ENCODE results near the gene RILPL2.
"Not testable (repeated sequence)": the region's sequence is repeated elsewhere in the genome, so short reads cannot be mapped to it uniquely, and the experiment has no call there.

Gene RILPL2

DNA sequence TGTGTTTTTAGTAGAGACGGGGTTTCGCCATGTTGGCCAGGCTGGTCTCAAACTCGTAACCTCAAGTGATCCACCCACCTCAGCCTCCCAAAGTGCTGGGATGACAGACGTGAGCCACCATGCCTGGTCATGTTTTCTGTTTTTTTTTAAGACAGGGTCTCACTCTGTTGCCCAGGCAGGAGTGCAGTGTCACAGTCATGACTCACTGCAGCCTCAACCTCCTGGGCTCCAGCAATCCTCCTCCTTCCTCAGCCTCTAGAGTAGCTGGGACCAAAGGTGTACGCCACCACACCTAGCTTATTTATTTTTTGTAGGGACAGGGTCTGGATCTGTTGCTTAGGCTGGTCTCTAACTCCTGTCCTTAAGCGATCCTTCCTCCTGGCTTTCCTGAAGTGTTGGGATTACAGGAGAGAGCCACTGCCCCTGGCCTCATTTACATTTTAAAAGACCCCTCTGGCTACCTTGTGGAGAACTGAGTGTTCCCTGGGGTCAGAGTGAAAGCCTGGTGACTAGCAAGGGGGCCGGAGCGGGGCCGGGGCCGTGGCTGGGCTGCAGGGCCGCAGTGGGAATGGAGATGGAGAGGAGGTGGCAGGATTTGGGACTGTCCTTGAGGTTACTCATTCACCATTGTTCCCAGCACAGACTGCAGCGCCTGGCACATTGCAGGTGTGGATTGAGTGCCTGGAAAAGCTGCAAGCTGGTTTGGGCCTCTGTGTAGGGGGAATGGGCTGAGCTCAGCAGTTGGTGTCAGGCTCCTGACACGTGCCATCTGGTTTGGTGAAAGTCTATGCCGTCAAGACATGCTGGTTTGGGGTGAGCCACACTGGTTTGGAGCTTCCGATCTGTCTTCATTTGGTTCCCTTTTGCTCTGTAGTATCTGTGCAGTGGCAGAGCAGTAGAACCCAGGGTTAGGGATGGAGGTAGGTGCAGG is 34.5 kb downstream of the RILPL2 start:
- DNase-seq = no peak

DNA sequence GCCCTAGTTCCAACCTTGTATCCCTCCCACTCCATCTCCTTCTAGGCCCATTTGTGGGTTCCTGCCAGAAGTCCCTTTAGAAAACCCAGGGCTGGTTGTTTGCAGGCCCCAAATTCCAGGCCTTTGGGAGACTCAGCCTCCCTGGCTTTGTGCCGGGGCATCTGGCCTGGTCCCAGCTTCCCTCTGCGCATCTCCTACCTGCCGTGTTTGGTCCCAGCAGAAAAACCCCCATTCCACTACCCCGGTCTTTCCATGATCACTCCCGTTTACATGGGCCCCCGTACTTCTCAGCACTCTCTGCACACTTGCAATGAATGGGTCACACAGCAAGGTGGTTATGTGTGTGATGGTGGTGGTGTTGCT is 37.2 kb downstream of the RILPL2 start:
- DNase-seq = no peak

DNA sequence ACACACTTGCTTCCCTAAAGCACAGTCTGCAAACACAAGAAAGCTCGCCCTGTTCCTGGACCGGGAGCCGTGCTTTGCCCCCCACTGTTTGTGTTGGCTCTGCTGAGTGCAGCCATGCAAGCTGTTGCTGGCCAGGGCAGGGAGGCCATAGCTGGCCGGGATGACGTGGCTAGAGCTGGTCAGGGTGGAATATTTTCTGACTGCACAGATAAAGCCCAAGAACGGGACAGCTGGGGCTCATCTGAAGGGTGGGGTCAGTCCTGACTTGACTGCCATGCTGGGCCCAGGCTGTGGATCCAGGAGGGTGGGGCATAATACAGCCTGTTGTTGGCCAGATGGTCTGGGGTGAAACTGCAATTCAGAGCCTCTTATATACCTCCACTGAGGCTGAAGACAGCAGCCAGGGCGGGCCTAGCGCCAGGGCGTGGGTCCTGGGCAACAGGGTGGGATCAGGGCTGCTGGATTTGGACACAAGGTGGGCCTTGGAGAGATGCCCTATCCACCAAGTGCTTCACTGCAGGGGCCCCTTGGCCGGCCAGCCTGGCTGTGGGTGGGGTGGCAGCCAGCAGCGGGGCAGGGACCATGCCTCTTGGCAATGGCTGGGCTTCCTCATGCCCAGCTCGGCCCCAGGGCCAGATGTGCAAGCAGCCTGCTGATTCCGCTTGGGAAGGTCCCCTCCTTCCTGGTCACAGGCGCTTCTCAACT is 37.8 kb downstream of the RILPL2 start:
- no peak for DNase-seq

DNA sequence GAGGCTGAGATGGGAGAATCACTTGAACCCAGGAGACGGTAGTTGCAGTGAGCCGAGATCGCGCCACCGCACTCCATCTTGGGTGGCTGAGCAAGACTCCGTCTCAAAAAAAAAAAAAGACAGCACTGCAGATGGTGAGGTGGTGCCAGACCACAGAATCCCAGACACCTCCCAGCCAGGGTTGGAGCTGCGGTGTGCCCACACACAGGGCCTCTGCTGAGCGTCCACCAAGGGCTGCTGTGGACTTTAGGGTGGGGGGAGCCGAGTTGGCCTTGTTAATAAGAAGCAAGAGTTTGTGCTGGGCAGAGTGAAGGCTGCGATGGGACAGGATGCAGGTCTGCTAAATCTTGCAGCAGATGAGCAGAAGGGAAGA is 38.3 kb downstream of the RILPL2 start:
- DNase-seq = no peak

DNA sequence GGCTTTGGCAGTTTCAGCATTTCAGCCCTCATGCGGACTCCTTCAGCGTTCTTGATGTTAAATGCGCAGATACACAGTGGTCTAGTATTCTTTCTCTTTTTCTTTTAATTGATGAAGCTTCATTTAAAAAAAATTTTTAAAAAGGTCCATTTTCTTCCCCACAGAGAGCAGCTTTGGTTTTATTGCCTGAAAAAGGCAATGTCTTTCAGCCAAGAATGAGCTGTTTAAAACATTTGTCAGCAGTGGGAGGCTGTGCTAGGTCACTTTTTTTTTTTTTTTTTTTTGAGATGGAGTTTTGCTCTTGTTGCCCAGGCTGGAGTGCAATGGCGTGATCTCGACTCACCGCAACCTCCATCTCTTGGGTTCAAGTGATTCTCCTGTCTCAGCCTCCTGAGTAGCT is 39.1 kb downstream of the RILPL2 start:
- no peak for DNase-seq

DNA sequence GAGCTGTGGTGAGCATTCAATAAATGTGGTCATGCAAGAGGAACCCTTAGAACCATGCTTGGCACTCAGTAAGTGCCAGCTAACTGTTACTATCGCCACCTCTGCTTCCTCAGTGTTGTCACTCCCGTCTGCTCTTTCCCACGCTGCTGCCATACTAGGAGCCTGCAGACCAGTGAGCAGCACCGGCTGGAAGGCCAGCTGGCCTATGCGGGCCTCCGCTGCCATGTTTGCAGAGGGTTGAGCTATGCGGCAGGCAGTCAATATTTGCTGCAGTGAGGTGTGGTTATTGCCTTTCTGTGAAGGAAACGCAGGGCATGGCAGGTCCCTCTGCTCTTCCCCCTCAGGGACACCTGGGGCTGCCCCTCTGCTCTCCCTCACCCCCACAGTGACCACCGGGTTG is 39.5 kb downstream of the RILPL2 start:
- DNase-seq = no peak

DNA sequence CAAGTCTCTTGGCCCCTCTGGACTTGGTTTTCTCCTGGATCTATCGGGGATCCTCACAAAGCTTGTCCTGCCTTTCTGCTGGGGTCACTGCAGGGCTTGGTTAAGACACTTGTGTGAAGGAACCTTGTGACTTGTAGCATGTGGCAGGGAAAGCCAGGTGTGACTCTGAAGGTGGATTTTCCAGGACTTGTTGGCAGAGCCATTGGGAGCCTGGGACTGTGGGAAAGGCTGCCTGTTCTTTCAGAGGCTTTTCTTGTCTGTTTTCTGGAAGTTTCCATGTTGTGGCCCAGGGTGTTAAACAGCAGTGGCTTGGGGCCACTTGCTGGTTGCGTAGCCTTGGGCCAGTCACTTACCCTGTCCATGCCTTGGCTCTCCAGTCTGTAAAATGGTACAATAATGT is 39.9 kb downstream of the RILPL2 start:
- no peak for DNase-seq

DNA sequence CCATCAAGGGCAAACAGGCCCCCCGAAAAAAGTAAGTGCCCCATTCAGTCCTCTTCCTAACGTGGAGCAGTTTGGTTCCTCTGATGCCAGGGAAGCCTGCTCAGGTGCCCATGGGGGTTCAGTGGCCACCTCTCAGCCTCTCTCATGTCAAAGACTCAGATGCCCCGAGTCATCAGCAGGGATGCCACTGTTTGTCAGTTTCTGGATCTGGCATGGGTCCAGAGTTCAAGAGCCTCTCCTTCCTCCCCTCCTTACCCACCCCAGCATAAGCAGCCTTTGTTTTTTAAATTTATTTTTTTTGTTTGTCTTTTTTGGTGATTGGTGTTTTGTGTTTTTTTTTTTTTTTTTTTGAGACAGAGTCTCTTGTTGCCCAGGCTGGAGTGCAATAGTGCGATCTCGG is 41.2 kb downstream of the RILPL2 start:
- no peak for DNase-seq

DNA sequence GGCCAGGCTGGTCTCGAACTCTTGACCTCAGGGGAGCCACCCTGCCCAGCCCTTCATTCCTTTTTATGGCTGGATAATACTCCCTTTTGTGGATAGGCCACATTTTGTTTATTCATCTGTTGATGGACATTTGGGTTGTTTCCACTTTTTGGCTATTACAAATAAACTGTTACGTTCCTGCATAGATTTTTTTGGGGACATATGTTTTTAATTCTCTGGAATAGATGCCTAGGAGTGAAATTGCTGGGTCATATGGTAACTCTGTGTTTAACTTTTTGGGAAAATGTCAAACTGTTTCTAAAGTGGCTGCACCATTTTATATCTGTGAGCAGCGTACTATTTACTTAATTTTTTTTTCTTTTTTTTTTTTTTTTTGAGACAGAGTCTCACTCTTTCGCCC is 42.7 kb downstream of the RILPL2 start:
- no peak for DNase-seq

DNA sequence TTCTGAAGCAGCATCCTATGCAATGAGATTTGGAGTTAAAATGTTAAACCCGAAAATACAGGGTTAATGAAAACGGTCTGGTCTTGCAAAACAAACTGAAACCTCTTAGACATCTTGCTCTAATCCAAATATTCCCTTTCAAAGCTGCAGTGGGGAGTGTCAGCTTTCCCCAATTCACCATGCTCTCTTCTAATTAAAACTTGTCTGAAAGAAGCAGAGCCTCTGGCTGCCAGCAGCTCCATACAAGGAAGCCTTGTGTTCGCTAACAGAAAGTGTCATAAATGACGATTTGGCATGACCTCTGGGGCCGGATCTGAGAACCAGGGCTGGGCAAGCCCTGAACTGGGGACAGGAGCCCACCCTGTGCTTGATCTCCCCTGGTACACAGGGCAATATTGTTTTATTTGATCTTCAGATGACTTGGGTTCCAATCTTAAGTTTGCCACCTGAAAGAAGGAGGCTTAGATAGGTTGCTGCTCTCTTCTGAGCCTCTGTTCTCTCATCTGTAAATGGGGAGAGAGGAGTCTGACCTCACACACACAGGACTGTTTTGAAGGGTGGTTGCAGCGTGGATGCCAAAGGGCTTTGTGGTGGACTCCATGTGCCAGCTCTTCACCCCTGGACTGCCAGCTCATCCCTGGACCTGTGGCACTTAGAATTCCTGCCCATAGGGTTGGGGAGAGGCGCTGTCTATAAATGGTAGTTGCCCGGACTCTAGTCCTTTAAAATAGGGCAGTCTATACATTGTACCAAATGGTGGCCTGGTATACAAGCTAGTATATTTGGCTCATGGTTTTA is 44.7 kb downstream of the RILPL2 start:
- DNase-seq = no peak

DNA sequence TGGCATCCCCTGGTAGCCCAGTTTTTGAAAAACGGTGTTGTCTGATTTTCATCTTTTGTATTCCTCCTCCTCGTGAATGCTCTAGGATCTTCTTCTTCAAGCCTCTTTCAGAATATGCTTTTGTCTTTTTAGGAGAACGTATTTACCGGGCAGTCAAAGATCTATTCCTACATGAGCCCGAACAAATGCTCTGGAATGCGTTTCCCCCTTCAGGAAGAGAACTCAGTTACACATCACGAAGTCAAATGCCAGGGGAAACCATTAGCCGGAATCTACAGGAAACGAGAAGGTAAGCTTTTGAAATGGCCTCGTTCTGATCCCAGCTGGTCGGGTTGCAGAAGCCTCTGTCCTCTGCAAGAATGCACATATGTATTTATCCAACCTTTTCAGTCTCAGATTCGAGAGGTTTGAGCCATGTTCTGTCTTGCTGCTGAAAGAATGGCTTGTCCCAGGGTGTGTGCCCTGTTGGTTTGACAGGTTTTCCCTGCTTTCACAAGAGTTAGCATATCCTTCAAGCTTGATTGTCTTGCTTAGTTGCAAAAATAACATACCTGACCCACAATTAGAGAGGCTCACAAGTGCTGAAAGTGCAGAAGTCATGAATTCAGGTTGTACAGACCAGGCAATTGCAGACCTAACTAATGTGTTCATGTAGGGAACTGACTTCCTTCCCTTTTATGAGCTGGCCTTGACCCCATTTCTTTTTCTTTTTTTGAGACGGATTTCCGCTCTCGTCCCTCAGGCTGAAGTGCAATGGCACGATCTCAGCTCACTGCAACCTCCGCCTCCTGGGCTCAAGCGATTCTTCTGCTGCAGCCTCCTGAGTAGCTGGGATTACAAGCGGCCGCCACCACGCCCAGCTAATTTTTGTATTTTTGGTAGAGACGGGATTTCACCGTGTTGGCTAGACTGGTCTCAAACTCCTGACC is 45.7 kb downstream of the RILPL2 start:
- peak in 1 of 5 experiments; percentile 28 for DNase-seq

DNA sequence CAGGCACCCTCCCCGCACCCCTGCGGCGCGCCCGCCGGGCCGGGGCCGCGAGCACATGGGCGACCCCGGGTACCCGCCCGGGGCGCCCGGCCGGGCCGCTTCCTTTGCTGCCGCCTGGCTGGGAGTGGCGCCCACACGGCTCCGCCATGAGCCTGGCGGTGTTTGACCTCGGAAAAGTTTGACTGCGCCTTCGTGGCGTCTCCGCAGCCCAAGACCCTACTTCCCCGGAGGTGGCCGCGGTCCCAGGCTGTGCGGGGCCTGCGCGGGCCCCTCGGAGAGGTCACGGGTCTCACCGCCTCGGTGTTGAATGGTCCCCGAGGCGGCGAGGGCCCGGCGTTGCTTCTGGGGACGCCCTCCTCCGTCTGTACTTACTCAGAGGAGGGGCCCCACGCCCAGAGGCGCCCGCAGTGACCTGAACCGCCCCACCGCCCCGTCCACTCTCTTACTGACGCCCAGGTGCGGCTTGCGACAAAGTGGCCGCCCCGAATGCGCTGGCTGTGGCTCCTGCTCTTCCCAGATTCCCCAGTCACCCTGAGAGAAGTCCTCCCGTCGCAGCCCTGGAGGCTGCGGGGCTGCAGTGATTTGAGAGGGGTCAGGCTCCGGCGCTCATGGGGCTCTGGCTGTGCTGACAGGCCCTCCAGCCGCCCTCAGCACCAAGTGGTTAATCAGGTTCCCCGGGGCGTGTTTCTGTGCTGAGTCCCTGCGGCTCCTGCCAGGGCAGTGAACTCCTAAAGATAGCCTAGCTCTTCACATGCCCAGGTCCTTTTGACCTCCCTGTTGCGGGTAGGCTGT is 46.7 kb downstream of the RILPL2 start:
- peak in 1 of 5 experiments; percentile 37 for DNase-seq

DNA sequence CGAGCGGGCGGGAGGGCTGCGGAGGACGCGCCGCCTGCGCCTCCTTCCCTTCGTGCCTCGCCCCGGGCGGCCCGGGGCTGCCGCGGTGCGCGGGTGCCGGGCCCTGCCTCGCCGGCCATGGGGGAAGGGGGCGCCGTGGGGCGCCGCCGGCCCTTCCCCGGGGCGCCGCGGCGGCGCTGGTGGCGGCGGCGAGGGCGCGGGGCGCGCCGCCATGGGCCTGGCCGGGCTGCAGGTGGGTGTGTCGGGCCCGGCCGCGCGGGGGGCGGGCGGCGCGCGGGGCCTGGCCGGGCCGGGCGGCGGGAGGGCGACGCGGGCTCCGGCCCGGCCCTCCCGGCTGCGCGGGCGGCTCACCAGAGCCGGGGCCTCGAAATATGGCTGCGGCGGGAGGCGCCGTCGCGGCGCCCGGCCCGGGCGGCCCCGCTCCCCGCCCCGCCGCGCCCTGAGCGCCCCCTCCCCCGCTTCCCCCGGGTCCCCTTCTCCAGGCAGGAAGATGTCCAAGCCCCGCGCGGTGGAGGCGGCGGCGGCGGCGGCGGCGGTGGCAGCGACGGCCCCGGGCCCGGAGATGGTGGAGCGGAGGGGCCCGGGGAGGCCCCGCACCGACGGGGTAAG is 47.4 kb downstream of the RILPL2 start:
- peak in 1 of 5 experiments; percentile 6 for DNase-seq

DNA sequence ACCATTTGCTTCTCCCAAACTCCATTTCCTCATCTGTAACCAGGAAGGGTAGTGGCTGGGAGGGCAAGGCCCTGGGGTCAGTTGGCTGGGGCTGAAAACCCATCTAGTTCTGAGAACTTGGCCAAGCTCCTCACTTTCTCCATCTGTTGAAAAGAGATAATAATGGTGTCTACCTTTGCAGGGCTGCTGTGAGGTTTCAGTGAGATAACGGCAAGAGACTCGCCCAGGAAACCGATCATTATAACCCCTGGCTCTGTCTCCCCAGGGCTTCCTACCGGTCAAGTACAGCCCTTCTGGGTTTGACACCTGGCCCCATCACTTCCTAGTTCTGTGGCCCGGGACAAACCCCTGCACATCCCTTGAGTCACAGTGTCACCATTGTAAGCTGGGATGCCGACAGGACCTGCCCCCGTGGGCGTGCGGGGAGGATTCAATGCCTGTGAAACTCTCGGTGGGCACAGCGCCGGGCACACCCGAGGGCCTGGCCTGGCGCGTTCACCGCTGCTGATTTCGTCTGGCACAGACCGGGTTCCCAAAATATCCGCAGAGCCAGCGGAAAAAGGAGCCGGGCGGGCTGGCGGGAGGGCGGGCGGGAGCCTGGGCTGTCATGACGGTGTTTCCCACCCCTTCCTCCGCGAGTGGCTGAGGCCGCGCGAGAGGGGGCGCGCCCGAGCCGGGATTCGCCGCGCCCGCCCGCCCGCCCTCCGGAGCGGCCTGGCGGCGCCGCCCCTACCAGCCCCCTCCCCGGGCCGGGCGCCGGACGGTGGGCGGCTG is 48.1 kb downstream of the RILPL2 start:
- DNase-seq = peak; percentile 56 to 77 (median 73)

DNA sequence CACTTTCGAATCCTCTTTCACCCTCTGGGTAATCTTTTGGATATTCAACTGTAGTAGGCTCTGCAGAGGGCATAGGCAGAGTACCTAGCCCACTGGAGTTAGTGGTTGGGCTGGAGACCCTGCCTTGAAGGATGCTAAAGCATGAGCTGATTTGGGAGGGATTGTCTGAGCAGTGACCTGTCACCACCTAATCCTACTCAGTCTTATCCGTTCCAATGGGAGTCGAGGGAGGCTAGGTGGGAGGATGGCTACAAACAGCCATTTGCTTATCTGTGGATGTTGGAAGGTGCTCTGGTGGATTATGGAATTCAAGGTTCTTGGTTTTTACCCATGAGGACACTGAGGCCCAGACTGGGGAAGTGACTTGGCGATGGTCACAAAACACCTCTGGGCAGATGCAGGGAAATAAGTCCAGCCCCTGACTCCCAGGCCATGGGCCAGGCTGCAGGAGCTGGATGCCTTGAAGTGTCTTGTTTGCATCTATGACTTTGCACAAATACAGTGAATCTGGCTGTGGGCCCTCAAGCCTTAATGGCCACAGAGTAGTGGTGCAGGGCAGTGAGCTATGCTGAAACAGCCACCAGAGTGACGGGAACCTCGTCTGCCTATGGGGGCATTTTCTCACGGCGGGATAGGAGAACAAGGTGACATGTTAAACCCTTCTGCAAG is 48.8 kb downstream of the RILPL2 start:
- DNase-seq = peak in 1 of 5 experiments; percentile 17

DNA sequence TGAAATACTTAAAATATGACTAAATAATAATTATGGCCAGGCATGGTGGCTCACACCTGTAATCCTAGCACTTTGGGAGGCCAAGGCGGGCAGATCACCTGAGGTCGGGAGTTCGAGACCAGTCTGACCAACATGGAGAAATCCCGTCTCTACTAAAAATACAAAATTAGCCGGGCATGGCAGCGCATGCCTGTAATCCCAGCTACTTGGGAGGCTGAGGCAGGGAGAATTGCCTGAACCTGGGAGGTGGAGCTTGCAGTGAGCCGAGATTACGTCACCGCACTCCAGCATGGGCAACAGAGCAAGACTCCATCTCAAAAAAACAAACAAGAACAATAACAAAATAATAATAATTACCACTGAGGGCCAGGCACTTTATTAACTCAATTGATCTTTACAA is 50.9 kb downstream of the RILPL2 start:
- not testable (repeated sequence) for DNase-seq

DNA sequence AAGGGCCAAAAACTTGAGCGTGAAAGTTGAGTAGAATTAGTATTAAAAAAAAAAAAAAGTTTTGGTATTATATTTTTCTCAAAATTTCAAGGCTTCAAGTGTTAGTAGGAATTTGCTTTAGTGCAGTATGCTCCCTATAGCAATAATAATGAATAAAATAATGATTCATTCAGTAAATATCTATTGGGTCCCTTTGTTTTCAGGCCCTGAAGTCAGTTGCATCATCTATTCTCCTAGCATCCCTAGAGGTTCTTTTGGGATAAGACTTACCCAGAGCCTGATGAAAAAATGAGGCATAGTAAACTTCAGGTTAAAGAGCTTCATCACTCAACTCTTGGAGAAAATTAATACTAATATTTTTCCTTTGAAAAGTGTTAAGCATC is 51.5 kb downstream of the RILPL2 start:
- no peak for DNase-seq

DNA sequence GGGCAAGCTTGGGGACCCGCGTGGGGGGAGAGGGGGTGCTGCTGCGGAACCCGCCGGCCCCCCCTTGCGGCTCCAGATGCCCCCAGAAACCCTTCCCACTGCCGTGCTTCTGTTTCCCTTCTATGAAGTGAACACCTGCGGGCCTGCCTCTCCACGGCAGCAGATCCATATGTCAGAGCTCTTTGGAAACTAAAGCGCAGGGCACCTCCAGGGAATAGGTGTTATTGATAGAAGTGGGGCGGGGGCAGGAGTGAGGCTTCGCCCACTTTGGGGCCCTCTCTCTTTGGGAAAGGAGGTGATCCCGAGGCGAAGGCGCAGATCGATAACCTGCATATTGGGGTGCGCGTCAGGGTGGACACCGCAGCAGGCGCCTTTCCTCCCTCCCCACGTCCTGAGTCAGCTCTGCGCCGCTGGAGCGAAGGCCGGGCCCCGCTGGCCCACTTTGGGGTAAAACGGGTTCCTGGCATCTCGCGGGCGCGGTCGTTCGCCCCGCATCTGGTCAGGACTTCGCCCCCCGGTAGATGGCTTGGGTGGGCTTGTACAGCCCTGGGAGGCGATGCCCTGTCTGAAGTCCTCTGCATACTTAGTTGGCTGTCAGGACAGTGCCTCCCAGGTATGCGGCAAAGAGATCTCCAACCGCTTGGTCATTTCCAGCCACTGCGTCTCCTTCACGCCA is 52.0 kb downstream of the RILPL2 start:
- DNase-seq = peak in 1 of 5 experiments; percentile 24

DNA sequence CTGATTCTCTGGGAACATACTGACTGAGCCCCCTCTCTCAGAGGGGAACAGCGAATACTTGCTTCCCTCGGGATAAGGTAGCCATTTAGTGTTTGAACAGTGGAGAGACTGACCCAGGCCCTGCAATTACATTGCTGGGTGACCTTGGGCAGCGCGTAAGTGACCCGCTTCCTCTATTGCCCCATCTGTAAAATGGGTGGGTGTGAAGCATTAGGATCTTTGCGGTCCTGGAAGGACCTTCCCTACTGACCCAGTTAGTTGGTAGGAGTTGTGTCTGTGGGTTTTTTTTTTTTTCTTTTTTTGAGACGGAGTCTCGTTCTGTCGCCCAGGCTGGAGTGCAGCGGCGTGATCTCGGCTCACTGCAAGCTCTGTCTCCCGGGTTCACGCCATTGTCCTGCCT is 53.8 kb downstream of the RILPL2 start:
- no peak for DNase-seq

Data from T-helper 2 cell (primary cell).